Breast epithelium (tissue), 4 donors: ENCODE results near the gene BCL2L11. TPM values are rescaled to one million over a fixed set of nuclear protein-coding genes. Genes with fewer than 3 reads are reported as not detected.

Experiments used
- DNase-seq, 2 donors: peaks; one replicate each; pipeline ENCODE4 v3.0.0-alpha.2; 2019; ENCODE audit warnings: low spot score in 2 of 2
- H3K27ac ChIP-seq, 2 donors: fragments of 200-600 bp; sonication (generic) in 1 of 2; one replicate each; pipeline ENCODE4 v1.5.1; 2016 to 2019; ENCODE audit warnings: mild to moderate bottlenecking in 1 of 2
- H3K27me3 ChIP-seq, 2 donors: fragments of 200-600 bp; sonication (generic) in 1 of 2; one replicate each; pipeline versions ENCODE4 v1.5.1 to v1.6.0; 2017 to 2019; ENCODE audit warnings: control low read depth in 1 of 2, mild to moderate bottlenecking in 1 of 2
- H3K36me3 ChIP-seq: fragments of 200-600 bp; one replicate; pipeline ENCODE4 v1.5.1; 2019
- H3K4me1 ChIP-seq, 2 donors: fragments of 200-600 bp; sonication (generic); one replicate each; pipeline ENCODE4 v1.5.1; 2016 to 2019; ENCODE audit warnings: control low read depth in 1 of 2
- H3K4me3 ChIP-seq, 3 donors: fragments of 200-600 bp; sonication (generic); 1 replicate in 2 of 3; 2 replicates in 1 of 3; pipeline ENCODE4 v1.5.1; 2016 to 2019; ENCODE audit warnings: mild to moderate bottlenecking in 3 of 3, moderate library complexity in 2 of 3
- H3K9me3 ChIP-seq, 2 donors: fragments of 200-600 bp; sonication (generic) in 1 of 2; one replicate each; pipeline ENCODE4 v1.5.1; 2016 to 2019; ENCODE audit warnings: control low read depth in 1 of 2
- POLR2A ChIP-seq: fragments of 450-650 bp; IDR thresholded peaks from one replicate; pipeline ENCODE4 v1.6.1; 2016; ENCODE audit warnings: antibody characterized with exemption, mild to moderate bottlenecking, moderate library complexity
- POLR2AphosphoS5 ChIP-seq, 3 donors: sonication (generic); formaldehyde crosslinking; IDR thresholded peaks; one replicate each; pipeline ENCODE4 v1.6.1; 2017; ENCODE audit warnings: antibody characterized with exemption in 3 of 3
- intact Hi-C: fragments of 100-400 bp; cut with DNase I; formaldehyde crosslinking; loops from one replicate; pipeline ENCODE4 v1.15.1; 2023; ENCODE audit warnings: low total_unique reads
- total RNA-seq, 3 donors: library from RNA; depleted of rRNA; stranded (reverse); fragments of >200 nt; gene quantifications; one replicate each; pipeline ENCODE4 v1.1.0, GENCODE V29; 2016
- TF ChIP-seq, protein P1 (sequence below), 3 donors: fragments of 450-650 bp; IDR thresholded peaks; one replicate each; pipeline ENCODE4 v1.5.1; 2016 to 2017; ENCODE audit warnings: antibody characterized with exemption in 3 of 3, mild to moderate bottlenecking in 3 of 3, moderate library complexity in 3 of 3

The BCL2L11 gene
- total RNA-seq, 3 donors from 2014 or later, result 42.6 to 67.3 (median 46.1) TPM

GRCh38 chr2:111168528-111169239, 48.0 kb downstream of the BCL2L11 start:
- DNase-seq, result no peak
- H3K9me3 ChIP-seq, result no peaks in the 10 kb centered on the region
- H3K27me3 ChIP-seq, result no peaks in the 10 kb centered on the region
- H3K4me1 ChIP-seq, result no peaks in the 10 kb centered on the region
- no peaks in the 10 kb centered on the region for H3K36me3 ChIP-seq
- H3K27ac ChIP-seq, result no peak overlapping the region
- intact Hi-C loops, result loop anchor here (10.0 kb wide), 1 partner anchor 1896 kb away; the partner anchor contains the start of gene IL1F10
- no peak overlapping the region for H3K4me3 ChIP-seq
- TF ChIP-seq, protein P1, sequence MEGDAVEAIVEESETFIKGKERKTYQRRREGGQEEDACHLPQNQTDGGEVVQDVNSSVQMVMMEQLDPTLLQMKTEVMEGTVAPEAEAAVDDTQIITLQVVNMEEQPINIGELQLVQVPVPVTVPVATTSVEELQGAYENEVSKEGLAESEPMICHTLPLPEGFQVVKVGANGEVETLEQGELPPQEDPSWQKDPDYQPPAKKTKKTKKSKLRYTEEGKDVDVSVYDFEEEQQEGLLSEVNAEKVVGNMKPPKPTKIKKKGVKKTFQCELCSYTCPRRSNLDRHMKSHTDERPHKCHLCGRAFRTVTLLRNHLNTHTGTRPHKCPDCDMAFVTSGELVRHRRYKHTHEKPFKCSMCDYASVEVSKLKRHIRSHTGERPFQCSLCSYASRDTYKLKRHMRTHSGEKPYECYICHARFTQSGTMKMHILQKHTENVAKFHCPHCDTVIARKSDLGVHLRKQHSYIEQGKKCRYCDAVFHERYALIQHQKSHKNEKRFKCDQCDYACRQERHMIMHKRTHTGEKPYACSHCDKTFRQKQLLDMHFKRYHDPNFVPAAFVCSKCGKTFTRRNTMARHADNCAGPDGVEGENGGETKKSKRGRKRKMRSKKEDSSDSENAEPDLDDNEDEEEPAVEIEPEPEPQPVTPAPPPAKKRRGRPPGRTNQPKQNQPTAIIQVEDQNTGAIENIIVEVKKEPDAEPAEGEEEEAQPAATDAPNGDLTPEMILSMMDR (IDR thresholded peaks at IDR 0.05), result no peak
- TF ChIP-seq POLR2A (no peak), POLR2AphosphoS5 (IDR thresholded peaks at IDR 0.05) (no peak)

DNA sequence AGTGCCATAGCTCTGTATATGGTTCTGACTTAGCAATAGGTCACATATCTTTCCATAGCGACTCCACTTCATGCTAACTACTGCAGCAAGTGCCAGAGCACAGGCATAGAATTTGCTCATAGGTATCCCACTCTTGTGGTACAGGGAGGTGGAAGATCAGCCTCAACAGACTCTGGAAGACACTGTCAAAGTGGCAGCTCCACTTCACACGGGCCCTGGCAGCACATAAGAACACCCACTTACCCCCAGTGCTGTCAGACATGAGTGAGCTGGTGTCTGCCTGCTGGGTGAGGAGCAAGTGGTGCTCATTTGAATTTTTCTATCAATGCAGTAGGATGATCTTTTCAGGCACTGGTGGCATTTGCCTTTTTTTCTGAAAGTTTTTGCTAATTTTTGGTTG, 48.6 kb downstream of the BCL2L11 start:
- Histone ChIP-seq H3K36me3 (no peaks in the 10 kb centered on the region), H3K27ac (no peak overlapping the region), H3K4me3 (no peak overlapping the region), H3K9me3 (no peaks in the 10 kb centered on the region), H3K4me1 (no peaks in the 10 kb centered on the region), H3K27me3 (no peaks in the 10 kb centered on the region)
- no peak for DNase-seq
- TF ChIP-seq, protein P1 (IDR thresholded peaks at IDR 0.05), result no peak
- TF ChIP-seq POLR2AphosphoS5 (IDR thresholded peaks at IDR 0.05) (no peak), POLR2A (no peak)
- intact Hi-C loops, result loop anchor here (10.0 kb wide), 1 partner anchor 1896 kb away; the partner anchor contains the start of gene IL1F10

GRCh38 chr2:111169924-111170323, 49.2 kb downstream of the BCL2L11 start:
- no peak for DNase-seq
- TF ChIP-seq, protein P1 (IDR thresholded peaks at IDR 0.05), result no peak
- TF ChIP-seq POLR2AphosphoS5 (IDR thresholded peaks at IDR 0.05), result no peak
- no peak for TF ChIP-seq POLR2A
- Histone ChIP-seq H3K27me3 (no peaks in the 10 kb centered on the region), H3K27ac (no peak overlapping the region), H3K4me3 (no peak overlapping the region), H3K9me3 (no peaks in the 10 kb centered on the region), H3K36me3 (no peaks in the 10 kb centered on the region), H3K4me1 (no peaks in the 10 kb centered on the region)
- intact Hi-C loops, result loop anchor here (10.0 kb wide), 1 partner anchor 1895 kb away; the partner anchor contains the start of gene IL1F10

DNA sequence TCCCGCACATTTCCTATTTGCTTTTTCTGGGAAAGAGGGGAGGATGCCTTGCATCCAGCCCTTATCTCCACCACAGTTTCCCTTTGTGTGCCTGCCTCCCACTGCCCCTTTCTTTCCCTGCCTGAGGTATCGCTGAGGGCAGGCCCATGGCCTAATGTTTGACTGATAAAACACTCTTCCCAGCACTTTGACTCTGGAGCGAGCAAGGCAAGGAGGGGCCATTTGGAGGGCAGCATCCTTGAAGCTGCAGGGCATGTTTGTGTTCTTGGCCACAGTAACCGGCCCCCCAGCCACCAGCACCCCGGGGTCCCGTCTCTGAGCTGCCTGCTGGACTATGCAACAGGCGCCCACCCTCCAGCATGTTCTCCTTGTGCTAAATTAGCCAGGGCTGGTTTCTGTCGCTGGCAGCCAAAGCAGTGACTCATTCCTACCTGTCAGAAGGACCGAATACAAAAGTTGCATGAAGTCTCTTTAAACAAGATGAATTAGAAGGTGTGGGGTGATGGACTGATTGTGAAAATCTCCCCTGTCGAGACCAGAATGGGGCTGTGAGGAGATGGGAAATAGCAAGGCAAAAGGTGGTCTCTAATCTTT, 50.7 kb downstream of the BCL2L11 start:
- Histone ChIP-seq H3K4me1 (no peaks in the 10 kb centered on the region), H3K27ac (no peak overlapping the region), H3K4me3 (no peak overlapping the region), H3K36me3 (no peaks in the 10 kb centered on the region), H3K27me3 (no peaks in the 10 kb centered on the region), H3K9me3 (no peaks in the 10 kb centered on the region)
- no peak for DNase-seq
- TF ChIP-seq POLR2A (no peak), POLR2AphosphoS5 (IDR thresholded peaks at IDR 0.05) (no peak)
- TF ChIP-seq, protein P1 (IDR thresholded peaks at IDR 0.05), result no peak
- intact Hi-C loops, result no loop called here

- no peak for DNase-seq
- no peaks in the 10 kb centered on the region for H3K9me3 ChIP-seq
- no peaks in the 10 kb centered on the region for H3K36me3 ChIP-seq
- TF ChIP-seq POLR2AphosphoS5 (IDR thresholded peaks at IDR 0.05) (no peak), POLR2A (no peak)
- TF ChIP-seq, protein P1 (IDR thresholded peaks at IDR 0.05), result no peak
- H3K27me3 ChIP-seq, result no peaks in the 10 kb centered on the region
- H3K27ac ChIP-seq, result no peak overlapping the region
- intact Hi-C loops, result no loop called here
- no peak overlapping the region for H3K4me3 ChIP-seq
- H3K4me1 ChIP-seq, result no peaks in the 10 kb centered on the region
Observed at GRCh38 chr2:111172666-111173065, 52.0 kb downstream of the BCL2L11 start.
